ENCODE results near the gene KMT2C.

The KMT2C gene

DNA sequence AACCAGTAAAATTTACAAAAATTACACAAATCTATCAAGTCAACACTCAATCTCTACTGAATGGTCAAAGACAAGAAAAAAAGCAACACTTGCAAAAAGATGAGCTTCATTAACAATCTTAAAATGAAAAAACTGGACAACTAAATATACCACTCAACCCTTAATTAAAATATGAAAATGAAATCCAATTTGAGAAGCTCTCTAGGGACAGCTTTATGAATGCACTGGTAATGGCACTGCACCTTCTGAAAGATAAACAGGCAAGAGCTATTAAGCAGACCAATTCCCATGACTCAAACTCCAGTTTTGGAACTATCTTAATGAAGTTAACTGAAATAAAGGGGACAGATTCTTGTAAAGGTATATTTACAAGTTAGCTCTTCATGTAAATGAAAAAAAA, 274.6 kb downstream of the KMT2C start:
- no peak overlapping the region for H3K27ac ChIP-seq (ENCODE audit: low read length, poor library complexity, severe bottlenecking)
- H2BK120ac ChIP-seq (ENCODE audit: low read depth, low read length): no peak overlapping the region
- H2BK12ac ChIP-seq (ENCODE audit: low read length in 2 of 2): no peak overlapping the region
- H2BK15ac ChIP-seq (ENCODE audit: low read depth, poor library complexity, severe bottlenecking): no peak overlapping the region
- H3K9ac ChIP-seq (ENCODE audit: low read length): no peak overlapping the region
- H4K8ac ChIP-seq (ENCODE audit: low read length): no peak overlapping the region
- no peak overlapping the region for H2AFZ ChIP-seq (ENCODE audit: low read depth, low read length)
- no peaks in the 10 kb centered on the region for H3K27me3 ChIP-seq (ENCODE audit: control insufficient read depth in 1 of 2, insufficient read depth in 1 of 2, low read length in 2 of 2)
- H3K4ac ChIP-seq (ENCODE audit: low read depth in 1 of 2, low read length in 2 of 2): no peak overlapping the region
- no peak overlapping the region for H3K4me2 ChIP-seq (ENCODE audit: low read length, poor library complexity, severe bottlenecking)
- H3K14ac ChIP-seq (ENCODE audit: low read length in 2 of 2): no peak overlapping the region
- H3K79me1 ChIP-seq (replicated peaks; ENCODE audit: low read length, poor library complexity, severe bottlenecking): peaks cover 12% of the 10 kb centered on the region
- no peak overlapping the region for H2AK5ac ChIP-seq (ENCODE audit: low read length, severe bottlenecking)
- no peak overlapping the region for H2BK5ac ChIP-seq (ENCODE audit: low read depth, low read length, poor library complexity, severe bottlenecking)
- no peak overlapping the region for H4K91ac ChIP-seq (ENCODE audit: low read length)
- no peak for DNase-seq
- no peak overlapping the region for H3K18ac ChIP-seq (ENCODE audit: low read depth in 1 of 2, low read length in 2 of 2)
- H3K9me3 ChIP-seq (ENCODE audit: control insufficient read depth, low read length): no peaks in the 10 kb centered on the region
- H3K4me1 ChIP-seq (ENCODE audit: control insufficient read depth, insufficient read depth, low read depth, low read length): no peaks in the 10 kb centered on the region
- peaks cover 35 to 92% of the 10 kb centered on the region in 2 experiments for H3K36me3 ChIP-seq (ENCODE audit: control insufficient read depth in 1 of 2, insufficient read depth in 2 of 2, low read depth in 1 of 2, low read length in 2 of 2)
- no peak overlapping the region for H3K23ac ChIP-seq (ENCODE audit: low read length in 2 of 2)
- H3K4me3 ChIP-seq (ENCODE audit: insufficient read depth in 1 of 2, low read depth in 1 of 2, low read length in 2 of 2): no peak overlapping the region

DNA sequence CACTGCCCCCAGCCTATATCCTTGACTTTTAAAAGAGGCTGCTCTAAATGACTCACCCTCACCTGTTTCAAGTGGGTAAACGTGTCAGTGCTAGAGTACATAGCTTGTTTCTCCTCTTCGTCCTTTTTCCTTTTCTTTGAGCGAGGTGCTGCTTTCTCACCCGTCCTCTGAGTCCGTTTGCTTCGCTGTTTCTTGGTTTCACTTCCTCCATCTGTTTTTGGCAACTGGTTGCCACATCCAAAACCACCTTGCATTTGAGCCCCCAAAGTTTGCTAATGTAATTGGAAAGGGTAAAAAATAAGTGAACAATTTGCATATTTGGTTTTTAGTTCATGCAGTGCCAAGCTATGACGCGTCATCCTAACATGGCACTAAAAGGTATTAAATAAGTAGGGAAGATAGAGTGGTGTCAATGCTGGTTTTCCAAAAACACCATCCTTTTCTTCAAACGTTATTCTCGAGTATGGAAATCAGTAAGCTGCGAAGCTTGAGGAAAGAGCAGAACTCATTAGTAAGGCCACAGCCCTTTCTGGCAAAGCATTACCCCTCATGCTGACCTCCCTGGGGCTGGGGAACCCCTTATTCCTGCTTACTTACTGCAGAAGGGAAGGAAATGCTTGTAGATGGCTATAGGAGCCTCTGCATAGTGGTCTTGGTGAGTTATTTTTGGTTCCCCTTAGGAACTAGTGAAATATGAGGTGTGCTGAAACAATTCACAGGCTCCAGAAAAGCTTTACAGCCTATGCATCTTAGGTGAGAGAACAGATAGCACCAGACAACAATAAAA, 276.8 kb downstream of the KMT2C start:
- DNase-seq: no peak
- Histone ChIP-seq H3K36me3 (ENCODE audit: control insufficient read depth in 1 of 2, insufficient read depth in 2 of 2, low read depth in 1 of 2, low read length in 2 of 2) (peaks cover 38 to 96% of the 10 kb centered on the region in 2 experiments), H3K27ac (ENCODE audit: low read length, poor library complexity, severe bottlenecking) (no peak overlapping the region), H3K14ac (ENCODE audit: low read length in 2 of 2) (no peak overlapping the region), H3K4me3 (ENCODE audit: insufficient read depth in 1 of 2, low read depth in 1 of 2, low read length in 2 of 2) (no peak overlapping the region), H2BK120ac (ENCODE audit: low read depth, low read length) (no peak overlapping the region), H2BK15ac (ENCODE audit: low read depth, poor library complexity, severe bottlenecking) (no peak overlapping the region), H3K79me1 (replicated peaks; ENCODE audit: low read length, poor library complexity, severe bottlenecking) (peaks cover 13% of the 10 kb centered on the region), H3K27me3 (ENCODE audit: control insufficient read depth in 1 of 2, insufficient read depth in 1 of 2, low read length in 2 of 2) (no peaks in the 10 kb centered on the region), H3K18ac (ENCODE audit: low read depth in 1 of 2, low read length in 2 of 2) (no peak overlapping the region), H3K23ac (ENCODE audit: low read length in 2 of 2) (no peak overlapping the region), H2BK5ac (ENCODE audit: low read depth, low read length, poor library complexity, severe bottlenecking) (no peak overlapping the region), H2BK12ac (ENCODE audit: low read length in 2 of 2) (no peak overlapping the region), H3K4me1 (ENCODE audit: control insufficient read depth, insufficient read depth, low read depth, low read length) (no peaks in the 10 kb centered on the region), H2AFZ (ENCODE audit: low read depth, low read length) (no peak overlapping the region), H4K91ac (ENCODE audit: low read length) (no peak overlapping the region), H3K9me3 (ENCODE audit: control insufficient read depth, low read length) (no peaks in the 10 kb centered on the region), H4K8ac (ENCODE audit: low read length) (no peak overlapping the region), H3K4me2 (ENCODE audit: low read length, poor library complexity, severe bottlenecking) (no peak overlapping the region), H3K4ac (ENCODE audit: low read depth in 1 of 2, low read length in 2 of 2) (no peak overlapping the region), H2AK5ac (ENCODE audit: low read length, severe bottlenecking) (no peak overlapping the region), H3K9ac (ENCODE audit: low read length) (no peak overlapping the region)
- 95% methylated on average over 11 of the region's 11 CpGs for WGBS

DNA sequence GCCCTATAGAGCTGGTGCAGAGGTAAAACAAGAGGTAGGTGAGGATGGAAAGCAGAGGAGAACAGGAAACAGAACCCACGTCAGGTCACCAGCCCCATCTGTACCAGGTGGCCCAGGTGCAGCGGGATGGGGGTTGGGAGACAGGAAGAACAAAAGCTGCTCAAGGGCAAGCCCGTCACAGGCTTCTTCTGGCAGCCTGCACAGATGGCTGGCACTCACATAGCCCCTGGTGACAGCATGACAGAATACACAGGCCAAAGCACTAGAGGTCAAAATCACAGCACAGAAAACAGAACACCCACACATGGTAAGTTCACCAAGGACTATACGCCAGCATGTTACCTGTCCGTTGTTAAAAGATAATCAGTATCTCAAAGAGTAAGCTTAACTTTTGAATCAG, 283.5 kb downstream of the KMT2C start:
- no peak overlapping the region for H3K27ac ChIP-seq (ENCODE audit: low read length, poor library complexity, severe bottlenecking)
- no peak overlapping the region for H3K18ac ChIP-seq (ENCODE audit: low read depth in 1 of 2, low read length in 2 of 2)
- no peak overlapping the region for H2BK15ac ChIP-seq (ENCODE audit: low read depth, poor library complexity, severe bottlenecking)
- no peak overlapping the region for H3K23ac ChIP-seq (ENCODE audit: low read length in 2 of 2)
- no peak overlapping the region for H2BK5ac ChIP-seq (ENCODE audit: low read depth, low read length, poor library complexity, severe bottlenecking)
- no peaks in the 10 kb centered on the region for H3K27me3 ChIP-seq (ENCODE audit: control insufficient read depth in 1 of 2, insufficient read depth in 1 of 2, low read length in 2 of 2)
- H4K8ac ChIP-seq (ENCODE audit: low read length): no peak overlapping the region
- H3K4me1 ChIP-seq (ENCODE audit: control insufficient read depth, insufficient read depth, low read depth, low read length): no peaks in the 10 kb centered on the region
- H3K36me3 ChIP-seq (ENCODE audit: control insufficient read depth in 1 of 2, insufficient read depth in 2 of 2, low read depth in 1 of 2, low read length in 2 of 2): peaks cover 45 to 97% of the 10 kb centered on the region in 2 experiments
- H3K9me3 ChIP-seq (ENCODE audit: control insufficient read depth, low read length): no peaks in the 10 kb centered on the region
- no peak overlapping the region for H3K14ac ChIP-seq (ENCODE audit: low read length in 2 of 2)
- H3K9ac ChIP-seq (ENCODE audit: low read length): no peak overlapping the region
- H3K4ac ChIP-seq (ENCODE audit: low read depth in 1 of 2, low read length in 2 of 2): no peak overlapping the region
- WGBS: 94% methylated on average over 5 of the region's 5 CpGs
- H2AFZ ChIP-seq (ENCODE audit: low read depth, low read length): no peak overlapping the region
- no peak overlapping the region for H2BK120ac ChIP-seq (ENCODE audit: low read depth, low read length)
- DNase-seq: no peak
- H3K4me2 ChIP-seq (ENCODE audit: low read length, poor library complexity, severe bottlenecking): no peak overlapping the region
- no peak overlapping the region for H4K91ac ChIP-seq (ENCODE audit: low read length)
- no peak overlapping the region for H2AK5ac ChIP-seq (ENCODE audit: low read length, severe bottlenecking)
- no peak overlapping the region for H2BK12ac ChIP-seq (ENCODE audit: low read length in 2 of 2)
- H3K79me1 ChIP-seq (replicated peaks; ENCODE audit: low read length, poor library complexity, severe bottlenecking): peaks cover 11% of the 10 kb centered on the region
- H3K4me3 ChIP-seq (ENCODE audit: insufficient read depth in 1 of 2, low read depth in 1 of 2, low read length in 2 of 2): no peak overlapping the region

DNA sequence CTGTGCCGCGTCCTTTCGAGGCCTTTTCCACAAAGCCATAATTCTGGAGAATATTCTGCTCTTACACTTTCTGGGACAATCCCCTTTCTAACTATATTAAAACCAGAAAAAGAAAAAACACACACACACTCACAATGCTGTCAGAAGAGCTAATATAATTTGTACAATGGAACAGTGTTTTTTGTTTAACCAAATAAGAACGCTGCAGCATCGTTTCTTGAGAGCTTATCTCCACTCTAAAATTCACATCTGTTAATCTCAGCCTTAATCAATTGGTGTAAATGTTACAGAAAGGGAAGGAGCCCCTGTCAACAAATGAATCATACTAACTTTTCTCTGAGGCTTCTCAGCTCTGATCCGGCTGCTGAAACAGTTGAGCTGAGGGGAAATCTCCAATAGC, 286.4 kb downstream of the KMT2C start:
- Histone ChIP-seq H3K27ac (ENCODE audit: low read length, poor library complexity, severe bottlenecking) (no peak overlapping the region), H4K8ac (ENCODE audit: low read length) (no peak overlapping the region), H3K4me3 (ENCODE audit: insufficient read depth in 1 of 2, low read depth in 1 of 2, low read length in 2 of 2) (no peak overlapping the region), H3K79me1 (replicated peaks; ENCODE audit: low read length, poor library complexity, severe bottlenecking) (peaks cover 15% of the 10 kb centered on the region), H2AK5ac (ENCODE audit: low read length, severe bottlenecking) (no peak overlapping the region), H4K91ac (ENCODE audit: low read length) (no peak overlapping the region), H3K27me3 (ENCODE audit: control insufficient read depth in 1 of 2, insufficient read depth in 1 of 2, low read length in 2 of 2) (no peaks in the 10 kb centered on the region), H2BK15ac (ENCODE audit: low read depth, poor library complexity, severe bottlenecking) (no peak overlapping the region), H3K23ac (ENCODE audit: low read length in 2 of 2) (no peak overlapping the region), H3K9me3 (ENCODE audit: control insufficient read depth, low read length) (no peaks in the 10 kb centered on the region), H3K4ac (ENCODE audit: low read depth in 1 of 2, low read length in 2 of 2) (no peak overlapping the region), H2AFZ (ENCODE audit: low read depth, low read length) (no peak overlapping the region), H3K36me3 (ENCODE audit: control insufficient read depth in 1 of 2, insufficient read depth in 2 of 2, low read depth in 1 of 2, low read length in 2 of 2) (peaks cover 48 to 96% of the 10 kb centered on the region in 2 experiments), H3K14ac (ENCODE audit: low read length in 2 of 2) (no peak overlapping the region), H3K4me1 (ENCODE audit: control insufficient read depth, insufficient read depth, low read depth, low read length) (no peaks in the 10 kb centered on the region), H2BK5ac (ENCODE audit: low read depth, low read length, poor library complexity, severe bottlenecking) (no peak overlapping the region), H3K4me2 (ENCODE audit: low read length, poor library complexity, severe bottlenecking) (no peak overlapping the region), H2BK120ac (ENCODE audit: low read depth, low read length) (no peak overlapping the region), H3K9ac (ENCODE audit: low read length) (no peak overlapping the region), H2BK12ac (ENCODE audit: low read length in 2 of 2) (no peak overlapping the region), H3K18ac (ENCODE audit: low read depth in 1 of 2, low read length in 2 of 2) (no peak overlapping the region)
- 97% methylated on average over 3 of the region's 6 CpGs for WGBS
- no peak for DNase-seq

Data from mesenchymal stem cell (in vitro differentiated cells and primary cell).